HG03342 (cell line): ENCODE results near the gene EMX1.

Source experiments
- ATAC-seq: cut with Tn5 transposase; IDR thresholded peaks from one replicate; pipeline ENCODE4 v1.9.1; 2021; ENCODE audit warnings: mild to moderate bottlenecking, moderate library complexity; ENCODE audit not compliant: unreplicated experiment

EMX1 gene

DNA sequence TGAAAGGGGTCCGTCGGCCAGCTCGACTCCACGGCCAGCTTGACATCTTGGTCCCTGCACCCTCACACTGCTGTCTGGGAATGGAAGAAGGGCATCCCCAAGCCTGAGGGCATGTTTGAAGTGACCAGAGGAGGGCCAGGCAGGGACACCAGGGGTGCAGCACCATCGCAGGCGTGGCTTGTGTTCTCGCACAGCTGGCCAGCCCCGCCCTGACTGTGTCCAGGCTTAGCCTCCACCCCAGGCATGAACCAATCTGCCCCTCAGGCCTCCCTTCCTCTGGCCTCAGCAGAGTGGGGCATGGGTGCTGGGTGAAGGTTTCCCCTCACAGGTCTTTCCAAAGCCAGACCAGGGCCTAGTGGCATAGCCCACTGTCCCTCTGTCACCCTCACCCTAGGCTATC, 25.0 kb downstream of the EMX1 start:
- ATAC-seq: no peak

DNA sequence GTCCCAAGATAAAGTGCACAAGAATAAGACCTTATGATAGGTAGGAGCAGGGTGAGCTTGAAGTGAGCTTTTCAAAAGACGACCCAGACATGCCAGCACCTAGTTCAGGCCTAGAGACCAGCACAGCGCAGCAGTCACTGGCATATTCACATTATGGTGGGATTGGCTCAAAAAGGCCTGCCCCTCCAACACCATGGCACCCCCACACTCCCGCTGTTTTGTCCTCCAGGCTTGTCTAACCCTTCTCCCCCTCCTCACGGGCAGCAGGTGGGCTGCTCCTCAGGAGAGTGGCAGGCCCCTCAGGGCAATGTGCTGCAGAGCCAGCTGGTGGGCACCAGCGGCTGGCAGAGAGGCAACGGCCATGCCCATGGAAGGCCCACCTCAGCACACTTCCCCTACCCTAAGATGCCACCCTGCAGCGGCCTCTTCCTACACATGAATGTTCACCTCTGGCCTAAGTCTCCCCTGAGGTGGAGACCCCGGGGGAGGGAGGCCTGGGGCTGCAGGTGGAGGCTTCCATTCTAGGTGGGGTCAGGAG, 25.6 kb downstream of the EMX1 start:
- ATAC-seq: no peak

DNA sequence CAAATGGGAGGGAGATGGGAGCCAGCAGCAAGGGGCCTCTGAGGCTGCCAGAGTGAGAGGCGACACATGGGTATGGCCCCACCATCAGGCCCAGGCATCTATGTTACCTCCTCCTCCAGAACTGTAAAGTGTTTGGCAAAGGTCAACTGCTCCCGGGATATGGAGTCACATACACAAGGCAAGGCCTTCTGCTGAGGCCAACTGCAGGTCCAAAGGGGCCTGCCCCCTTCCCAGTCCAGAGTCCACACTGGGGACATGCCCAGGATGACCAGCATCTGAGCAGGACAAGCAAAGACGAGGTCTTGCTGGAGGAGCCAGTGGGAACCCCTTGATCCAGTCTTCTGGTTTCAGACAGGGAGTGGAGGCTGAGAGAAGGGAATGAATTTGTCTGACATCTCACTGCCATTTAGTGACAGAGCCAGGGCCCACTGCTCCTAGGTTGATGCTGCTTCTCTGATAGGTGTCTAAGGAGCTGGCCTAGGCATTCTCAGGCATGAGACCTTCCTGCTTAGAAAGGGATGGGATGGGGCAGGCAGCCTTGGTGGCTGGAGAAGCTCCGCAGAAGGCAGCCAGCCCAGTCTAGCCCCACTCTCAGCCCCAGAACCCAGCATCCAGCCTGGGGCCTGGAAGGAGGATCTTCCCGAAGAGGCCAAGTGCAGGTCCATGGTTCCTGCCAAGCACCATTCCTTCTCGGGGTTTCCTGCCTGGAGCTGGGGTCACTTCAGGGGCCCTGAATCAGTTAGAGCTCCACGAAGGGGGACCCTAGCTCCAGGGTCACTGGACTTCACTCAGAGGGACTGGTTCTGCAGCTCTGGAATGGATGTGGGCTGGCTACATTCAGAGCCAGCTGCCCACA, 26.4 kb downstream of the EMX1 start:
- ATAC-seq: no peak

DNA sequence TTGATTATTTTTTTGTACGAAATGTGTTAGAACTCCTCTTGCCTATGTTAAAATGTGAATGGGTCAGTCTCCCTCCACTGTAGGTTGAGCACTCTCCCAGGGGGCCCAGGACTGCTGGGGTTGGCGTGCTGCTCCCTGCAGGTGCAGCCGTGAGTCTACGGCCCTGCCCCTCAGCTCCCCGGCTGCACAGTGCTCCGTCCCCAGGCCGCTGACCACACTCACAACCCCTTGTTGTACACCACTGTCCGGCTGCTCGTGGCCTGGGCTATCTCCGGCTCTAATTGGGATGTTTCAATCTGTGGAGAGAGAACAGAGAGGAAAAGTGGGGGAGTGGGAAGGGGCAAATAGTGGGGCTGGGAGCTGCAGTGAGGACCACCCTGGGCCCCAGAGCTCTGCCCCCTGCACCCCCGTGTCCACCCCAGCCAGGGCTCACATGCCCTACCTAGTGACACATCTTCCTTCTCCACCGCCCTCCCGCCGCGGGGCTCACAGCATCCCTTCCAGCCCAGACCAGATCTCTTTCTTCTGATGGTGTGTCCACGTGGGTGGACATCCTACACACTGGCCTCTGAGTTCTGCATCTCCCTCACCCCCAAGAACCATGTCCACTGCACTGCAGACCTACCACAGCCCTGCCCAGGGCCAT, 27.6 kb downstream of the EMX1 start:
- ATAC-seq: no peak

DNA sequence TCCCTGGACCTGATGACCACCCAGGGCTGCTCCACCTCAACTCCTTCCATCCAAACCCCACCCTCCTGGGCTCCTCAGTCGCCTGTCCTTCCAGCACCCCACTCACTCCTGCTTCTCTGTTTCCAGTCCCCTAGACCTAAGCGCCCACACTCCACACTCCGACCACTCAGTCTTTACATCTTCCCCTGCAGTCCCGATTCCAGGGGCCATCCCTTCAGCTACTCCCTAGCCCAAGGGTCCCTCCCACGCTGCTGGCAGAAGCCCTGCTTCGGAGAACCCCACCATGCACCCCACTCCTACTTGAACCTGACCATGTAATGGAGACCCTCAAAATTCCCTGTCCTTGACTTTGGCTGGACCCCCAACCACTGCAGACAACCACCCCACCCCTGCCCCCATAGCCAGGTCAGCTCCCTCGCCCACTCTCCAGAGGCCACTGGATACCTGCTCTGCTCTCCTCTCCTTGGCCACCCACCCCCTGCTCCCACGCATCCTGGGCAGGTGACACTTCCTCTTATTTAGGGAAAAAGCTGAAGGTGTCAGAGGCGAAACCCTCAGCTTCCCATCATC, 28.2 kb downstream of the EMX1 start:
- ATAC-seq: no peak

DNA sequence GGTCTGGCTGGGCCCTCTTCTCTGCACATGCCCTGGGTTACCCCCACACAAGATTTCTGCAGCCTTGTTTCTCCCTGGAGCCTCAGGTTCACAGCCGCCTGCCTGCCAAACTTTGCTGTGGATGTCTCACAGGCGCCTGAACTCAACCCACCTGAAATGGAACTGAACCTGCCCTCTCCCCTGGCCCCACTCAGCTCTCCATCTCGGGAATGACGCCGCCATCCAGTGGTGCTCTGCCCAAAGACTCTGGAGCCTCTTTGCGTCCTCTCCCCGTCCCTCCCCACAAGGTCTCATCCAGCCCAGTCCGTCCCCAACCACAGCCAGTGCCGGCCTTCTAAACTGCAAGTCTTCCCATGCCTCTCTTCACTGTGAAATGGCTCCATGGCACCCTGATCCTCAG, 29.1 kb downstream of the EMX1 start:
- no peak for ATAC-seq

DNA sequence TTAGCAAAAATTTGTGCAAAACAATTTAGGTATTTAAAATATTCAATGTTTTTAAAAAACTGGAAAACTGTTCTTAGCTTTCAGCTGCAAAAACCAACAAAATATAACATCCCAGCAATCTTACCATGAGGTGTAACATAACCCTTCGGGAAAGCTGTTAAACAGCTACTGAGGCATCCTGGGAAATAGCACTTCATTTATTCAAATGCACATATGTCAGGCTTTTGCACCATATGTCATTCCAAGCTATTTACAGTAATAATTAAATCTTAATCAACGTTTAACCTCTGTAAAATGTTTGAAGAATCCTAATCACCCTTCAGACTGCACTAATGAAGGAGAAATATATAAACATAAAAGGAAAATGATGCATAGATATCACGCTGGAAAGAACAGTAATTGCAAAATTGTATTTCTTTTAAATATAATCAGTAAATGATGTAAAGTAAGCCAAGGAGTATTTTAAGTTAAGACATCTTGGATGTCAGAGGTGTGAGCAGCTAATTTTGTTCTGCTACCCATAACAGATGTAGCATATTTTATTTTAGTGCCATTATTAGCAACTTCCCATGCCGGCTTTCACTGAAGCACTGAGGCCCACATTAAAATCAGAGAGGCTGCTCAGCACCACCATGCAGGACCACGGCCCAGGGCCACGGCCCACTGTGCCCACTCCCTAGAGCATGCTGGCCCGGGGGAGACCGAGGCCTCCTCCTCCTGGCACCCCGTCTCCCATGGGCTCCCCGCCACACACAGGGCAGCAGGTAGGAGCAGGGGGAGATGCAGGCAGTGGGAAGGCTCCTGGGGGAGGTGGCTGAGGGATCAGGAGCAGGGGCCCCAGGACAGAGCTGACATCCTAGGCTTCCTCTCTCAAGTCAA, 30.9 kb downstream of the EMX1 start:
- ATAC-seq: no peak

DNA sequence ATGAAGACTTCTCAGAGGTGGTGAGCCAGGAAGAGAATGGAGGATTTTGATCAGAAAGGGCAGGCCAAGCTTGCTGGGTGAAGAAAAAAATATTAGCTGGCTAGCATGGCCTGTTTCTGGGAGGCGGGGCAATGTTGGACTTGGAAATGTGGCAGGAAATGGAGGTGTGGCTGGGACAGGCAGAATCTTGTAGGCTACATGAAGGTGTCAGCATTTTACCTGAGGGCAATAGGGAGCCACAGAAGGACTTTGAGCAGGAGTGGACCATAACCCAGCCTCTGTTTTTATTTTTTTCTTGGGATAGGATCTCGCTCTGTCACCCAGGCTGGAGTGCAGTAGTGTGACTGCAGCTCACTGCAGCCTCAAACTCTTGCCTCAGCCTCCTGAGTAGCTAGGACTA, 31.7 kb downstream of the EMX1 start:
- ATAC-seq: no peak

DNA sequence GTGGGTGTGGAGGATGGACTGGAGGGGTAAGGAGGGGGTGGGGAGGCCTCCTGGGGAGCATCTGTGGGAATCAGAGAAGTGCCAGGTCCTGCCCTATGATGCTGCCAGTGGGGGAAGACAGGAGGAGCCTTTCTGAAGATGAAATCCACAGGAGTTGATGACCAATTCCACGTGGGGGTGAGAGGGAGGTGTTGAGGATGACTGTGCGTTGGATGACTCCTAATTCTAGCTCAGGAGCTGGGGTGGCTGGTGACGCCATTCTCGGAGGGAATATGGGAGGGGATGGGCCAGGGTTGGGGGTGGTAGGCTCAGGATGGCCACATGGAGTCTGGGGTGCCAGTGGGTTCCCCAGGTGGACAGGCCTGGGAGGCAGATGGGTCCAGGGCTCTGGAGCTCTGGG, 32.3 kb downstream of the EMX1 start:
- ATAC-seq: no peak

DNA sequence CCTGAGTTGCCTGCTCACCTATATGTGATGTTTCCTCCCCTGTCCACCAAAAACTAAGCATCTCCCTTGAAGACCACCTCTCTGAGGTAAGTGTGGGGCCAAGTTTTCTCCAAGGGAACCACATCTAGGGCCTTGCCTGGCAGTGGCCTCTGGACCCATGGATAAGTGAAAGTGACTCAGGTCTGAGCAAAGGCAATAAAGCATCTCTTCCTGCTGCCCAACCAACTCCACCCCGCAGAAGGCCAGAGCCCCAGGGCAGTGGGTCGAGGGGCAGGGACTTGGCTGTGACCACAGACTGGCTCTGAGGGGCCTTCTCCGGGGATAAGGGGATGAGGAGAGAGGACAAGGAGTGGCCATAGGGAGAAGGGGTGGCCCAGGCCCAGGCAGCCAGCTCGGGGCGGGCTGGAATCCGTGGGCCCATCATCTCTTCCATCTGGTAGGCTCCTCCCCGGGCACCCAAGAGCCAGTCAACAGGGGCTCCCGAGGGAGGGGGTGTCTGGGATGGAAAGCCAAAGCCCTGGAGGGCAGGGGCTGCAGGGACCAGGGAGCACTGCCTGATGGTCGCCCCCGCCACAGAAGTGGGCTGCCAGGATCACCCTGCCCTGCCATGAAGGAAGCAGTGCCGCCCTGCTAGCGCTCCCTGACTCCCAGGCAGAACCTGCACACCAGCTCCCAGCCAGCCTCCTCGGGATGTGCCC, 33.4 kb downstream of the EMX1 start:
- ATAC-seq: no peak

DNA sequence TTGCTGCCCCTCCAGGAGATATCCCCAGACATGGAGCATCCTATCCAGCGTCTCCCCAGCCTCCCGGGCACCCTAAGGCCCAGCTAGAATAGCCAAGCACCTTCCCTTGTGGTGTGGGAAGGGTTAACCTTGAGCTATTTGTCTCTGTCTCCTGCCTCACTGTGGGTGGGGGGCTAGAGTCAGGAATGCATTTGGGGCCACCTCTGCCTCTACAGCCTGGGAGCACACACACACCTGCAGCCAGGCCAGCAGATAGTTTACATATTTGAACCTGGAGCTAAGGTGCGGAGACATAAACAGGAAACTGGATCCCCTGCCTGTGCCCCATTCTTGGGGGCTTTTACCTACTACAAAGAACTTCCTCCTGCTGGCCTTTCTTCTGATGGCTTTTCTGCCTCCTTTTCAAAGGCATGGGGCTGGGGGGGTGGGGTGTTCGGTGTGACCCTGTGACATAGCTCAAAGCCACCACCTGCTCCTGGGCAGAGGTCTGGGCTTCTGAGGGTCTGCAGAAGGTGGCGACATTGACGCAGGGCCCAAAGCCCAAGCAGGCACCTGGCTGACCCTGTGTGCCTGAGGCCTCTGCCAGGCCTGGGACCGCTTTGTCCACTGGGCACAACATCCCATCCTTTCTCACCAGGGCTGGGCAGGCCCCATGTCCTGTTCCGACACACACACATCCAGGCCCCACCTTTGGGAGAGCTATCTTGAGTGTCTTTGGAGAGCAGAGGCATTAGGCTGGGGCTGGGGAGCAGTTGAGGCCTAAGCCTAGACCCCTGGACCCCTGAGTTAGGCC, 34.2 kb downstream of the EMX1 start:
- ATAC-seq: no peak

DNA sequence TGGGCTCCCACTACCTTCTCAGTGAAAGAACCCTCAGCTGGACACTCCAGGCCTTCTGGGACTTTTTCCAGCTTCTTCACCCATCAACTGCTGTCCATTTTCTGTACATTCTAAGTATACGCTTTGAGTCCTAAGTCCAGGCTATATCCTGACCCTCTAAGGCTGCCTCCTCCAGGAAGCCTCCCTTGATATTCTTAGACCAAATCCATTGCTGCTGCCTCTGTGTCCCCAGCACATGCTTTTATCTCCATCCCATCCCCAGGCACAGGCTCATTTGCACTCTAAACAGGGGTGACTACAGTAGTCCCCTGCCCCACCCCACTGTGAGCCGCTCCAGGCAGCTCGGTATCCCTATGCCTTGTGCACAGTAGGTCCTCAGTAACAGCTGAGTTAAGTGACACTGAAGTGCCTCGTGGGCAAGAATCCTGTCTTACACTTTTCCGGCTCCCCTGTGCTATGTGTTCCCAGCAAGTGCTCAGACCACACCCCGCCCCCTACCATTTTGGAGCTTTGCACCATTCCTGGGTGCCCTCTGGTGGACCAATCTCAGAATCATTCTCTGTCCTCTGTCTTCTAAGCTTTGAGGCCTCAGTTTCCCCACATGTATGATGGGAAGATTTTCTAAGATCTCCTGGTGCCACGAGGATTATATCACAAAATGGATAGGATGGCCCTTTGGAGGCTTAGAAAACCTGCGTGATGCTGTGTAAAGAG, 34.9 kb downstream of the EMX1 start:
- ATAC-seq: no peak

DNA sequence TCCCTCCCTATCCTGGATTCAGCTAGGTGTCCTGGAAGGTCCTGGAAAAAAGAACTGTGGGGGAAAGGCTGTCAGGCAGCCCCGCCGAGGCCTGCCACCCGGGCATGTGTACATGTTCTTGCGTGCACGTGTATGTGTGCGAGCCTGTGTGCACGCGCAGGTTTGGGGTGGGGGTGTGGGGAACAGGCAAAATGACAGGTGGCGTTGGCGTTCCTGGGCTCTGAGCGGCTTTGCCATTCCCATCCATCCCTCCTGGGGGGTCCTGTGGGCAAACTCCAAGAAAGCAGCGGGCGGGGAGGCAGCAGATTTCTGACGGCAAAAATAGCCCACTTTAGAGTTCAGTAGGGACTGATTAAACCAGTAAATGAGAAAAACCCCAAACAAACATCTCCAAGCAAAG, 35.6 kb downstream of the EMX1 start:
- no peak for ATAC-seq

DNA sequence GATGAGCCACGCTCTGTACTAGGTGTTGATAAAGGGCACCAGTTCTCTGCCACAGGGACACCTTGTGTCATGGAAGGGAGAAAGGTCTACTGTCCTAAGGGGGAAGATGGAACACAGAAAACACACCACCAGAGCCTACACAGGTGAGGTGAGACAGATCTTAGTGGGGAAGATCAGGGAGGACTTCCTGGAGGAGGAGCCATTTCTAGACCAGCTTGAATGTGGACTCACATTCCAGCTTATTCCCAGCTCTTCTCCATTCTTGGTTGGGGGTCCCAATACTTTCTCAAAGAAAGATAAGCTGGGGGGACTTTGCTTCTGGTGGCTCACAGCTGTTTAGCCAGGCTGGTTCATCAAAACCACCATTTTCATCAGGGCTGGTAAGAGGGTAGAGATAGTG, 36.2 kb downstream of the EMX1 start:
- no peak for ATAC-seq

DNA sequence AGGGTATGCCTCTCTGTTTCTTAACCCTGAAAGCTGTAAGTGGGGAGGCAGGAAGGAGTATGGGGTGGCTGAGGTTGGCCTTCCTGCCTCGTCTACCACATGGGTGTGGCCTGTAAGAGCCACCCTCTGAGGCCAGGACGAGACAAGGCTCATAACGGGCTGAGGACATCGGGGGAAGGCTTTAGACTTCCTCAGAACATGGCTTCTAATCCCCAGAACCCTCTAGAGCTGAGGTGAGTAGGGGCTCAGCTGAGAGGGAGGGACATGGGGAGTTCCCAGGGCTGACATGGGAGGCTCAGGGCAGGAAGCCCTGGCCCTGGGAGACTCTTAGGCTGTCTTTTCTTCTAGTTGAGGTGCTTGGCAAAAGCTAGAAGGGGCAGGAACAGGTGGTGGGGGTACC, 36.7 kb downstream of the EMX1 start:
- ATAC-seq: no peak

DNA sequence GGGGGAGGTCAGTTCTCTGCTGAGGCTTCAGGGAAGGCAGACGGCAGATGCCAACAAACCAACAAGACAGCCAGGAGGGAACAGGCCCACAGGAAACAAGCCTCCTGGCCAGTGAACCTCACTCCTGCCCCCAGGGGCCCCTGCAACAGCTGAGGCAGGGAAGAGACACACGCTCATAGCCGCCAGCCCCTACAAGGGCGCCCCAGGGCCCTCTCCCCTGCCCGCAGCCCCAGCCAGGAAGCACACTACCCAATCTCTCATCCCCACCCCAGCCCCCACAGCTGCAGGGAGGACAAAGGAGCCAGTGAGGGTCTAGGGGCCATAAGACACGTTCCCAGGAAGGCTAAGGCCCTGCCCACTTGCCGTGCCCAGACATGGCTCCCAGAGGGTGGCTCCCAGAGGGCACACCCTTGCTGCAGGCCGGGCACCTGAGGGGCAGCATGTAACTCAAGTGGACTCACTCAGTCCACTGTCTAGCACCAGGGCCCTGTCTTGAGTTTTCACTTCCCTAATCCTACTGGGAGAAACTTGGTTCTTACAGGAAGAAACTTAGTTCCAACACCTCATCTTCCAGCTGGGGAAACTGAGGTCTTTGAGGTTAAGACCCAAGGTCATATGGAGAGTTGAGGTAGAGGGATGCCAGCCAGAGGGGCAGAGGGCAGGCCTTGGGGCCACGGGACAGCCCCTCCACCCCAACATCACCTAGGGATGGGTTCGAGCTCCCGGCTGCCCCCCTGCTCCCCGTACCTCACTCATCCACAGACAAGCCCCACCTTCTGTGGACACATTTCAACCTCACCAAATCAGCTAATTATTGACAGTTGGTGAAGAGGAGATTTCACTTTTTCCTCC, 37.3 kb downstream of the EMX1 start:
- no peak for ATAC-seq

DNA sequence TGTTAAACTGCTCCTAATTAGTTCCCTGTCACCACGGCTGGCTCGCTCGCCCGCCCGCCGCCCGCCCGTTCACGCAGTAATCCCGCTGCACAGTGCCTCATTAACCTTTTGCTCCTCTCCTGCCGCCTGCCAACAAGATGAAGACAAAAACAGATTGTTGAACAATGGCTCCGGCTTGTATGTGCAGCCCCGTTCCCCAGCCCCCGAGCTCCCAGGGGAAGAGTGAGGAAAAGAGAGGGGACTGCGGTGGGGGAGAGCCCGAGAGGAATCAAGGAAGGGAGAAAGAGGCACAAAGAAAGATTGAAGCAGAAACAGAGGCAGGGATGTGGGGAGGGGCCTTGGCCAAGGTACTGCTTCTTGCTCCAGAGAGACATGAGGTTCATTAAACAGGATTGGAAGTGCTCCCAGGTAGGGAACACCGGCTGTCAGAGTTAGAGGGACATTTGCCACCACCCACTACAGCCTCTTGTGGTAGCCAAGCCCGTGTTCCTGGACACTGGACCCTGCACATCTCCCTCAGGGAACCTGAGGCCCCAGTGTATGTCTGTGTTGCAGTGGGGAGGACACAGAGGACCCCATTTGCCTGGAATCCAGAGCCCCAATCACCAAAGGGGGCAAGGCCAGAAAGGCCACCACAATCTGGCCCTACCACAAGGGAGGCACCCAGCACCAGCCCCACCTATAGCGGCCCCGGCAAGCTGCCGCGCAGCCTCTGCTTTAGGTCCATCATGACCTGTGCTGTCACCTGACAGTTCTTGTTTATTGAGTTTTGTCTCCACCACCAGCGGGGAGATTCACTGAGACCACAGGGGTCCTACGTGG, 38.1 kb downstream of the EMX1 start:
- no peak for ATAC-seq
